Naive thymus-derived CD8-positive, alpha-beta T cell (primary cell): ENCODE measurements around the gene C17orf67. TPM values are rescaled to one million over a fixed set of nuclear protein-coding genes. Genes with fewer than 3 reads are reported as not detected.

ENCODE experiments used
- ATAC-seq, 2 donors: fragments of 150-1000 bp; cut with Tn5 transposase in 1 of 2; sonication (Bioruptor Pico), chemical (Tn5 transposase) in 1 of 2; 1 replicate in 1 of 2; 2 replicates in 1 of 2; pipeline ENCODE4 v1.10.0; 2021; ENCODE audit warnings: mild to moderate bottlenecking in 2 of 2, moderate library complexity in 2 of 2
- POLR2A ChIA-PET: fragments of 350-600 bp; sonication (Branson Sonifier 250); formaldehyde crosslinking; loops from one replicate; lab custom pipeline; 2021; ENCODE audit warnings: antibody characterized with exemption; lab: Charles Lee
- DNase-seq, 10 donors: peaks; one replicate each; pipeline versions ENCODE4 v3.0.0 to v3.0.0-alpha.2; 2020 to 2022
- H3K27ac Mint-ChIP-seq, 10 donors: one replicate each; pipeline ENCODE4 v1.8.0; 2020 to 2022; ENCODE audit warnings: mild to moderate bottlenecking in 10 of 10, mixed read lengths in 10 of 10, moderate library complexity in 4 of 10, inconsistent platforms in 1 of 10
- H3K27me3 Mint-ChIP-seq, 5 donors: one replicate each; pipeline ENCODE4 v1.8.0; 2021 to 2022; ENCODE audit warnings: mixed read lengths in 5 of 5
- H3K36me3 Mint-ChIP-seq, 3 donors: one replicate each; pipeline ENCODE4 v1.8.0; 2020 to 2022; ENCODE audit warnings: mixed read lengths in 3 of 3, mild to moderate bottlenecking in 2 of 3, inconsistent platforms in 1 of 3
- H3K4me1 Mint-ChIP-seq, 4 donors: one replicate each; pipeline ENCODE4 v1.8.0; 2021 to 2022; ENCODE audit warnings: mixed read lengths in 4 of 4
- H3K4me3 Mint-ChIP-seq, 10 donors: one replicate each; pipeline ENCODE4 v1.8.0; 2020 to 2022; ENCODE audit warnings: mild to moderate bottlenecking in 10 of 10, mixed read lengths in 10 of 10, moderate library complexity in 6 of 10, inconsistent platforms in 1 of 10
- H3K9me3 Mint-ChIP-seq, 9 donors: one replicate each; pipeline ENCODE4 v1.8.0; 2020 to 2022; ENCODE audit warnings: mixed read lengths in 9 of 9, mild to moderate bottlenecking in 3 of 9, inconsistent platforms in 1 of 9, moderate library complexity in 1 of 9
- polyA plus RNA-seq, 3 donors: library from polyadenylated mRNA; unstranded; fragments of 300-500 nt; fragmentation: Illumina TruSeq; gene quantifications; one replicate each; pipeline ENCODE4 v1.2.3, GENCODE V29; 2021
- total RNA-seq, 8 experiments: library from RNA in 2 of 8; stranded (reverse) in 2 of 8; gene quantifications; one replicate each; pipeline ENCODE4 v1.2.3 and lab custom pipeline; 2021 to 2026

The C17orf67 gene
- total and polyA plus RNA-seq, 5 experiments from 2014 or later, result 1.5 to 9.5 (median 2.2) TPM

GRCh38 chr17:56781906-56782305, 51.8 kb downstream of the C17orf67 start:
- Mint-ChIP-seq H3K36me3 (peaks cover 0 to 1% (median 0%) of the 10 kb centered on the region in 3 donors), H3K4me3 (no peak overlapping the region), H3K4me1 (peaks cover 20 to 32% (median 24%) of the 10 kb centered on the region in 4 donors), H3K27ac (peak overlapping the region in 2 of 10 donors; percentile 43 to 54), H3K27me3 (peaks cover 0 to 5% (median 0%) of the 10 kb centered on the region in 5 donors), H3K9me3 (no peaks in the 10 kb centered on the region)
- ATAC-seq (no peak), DNase-seq (no peak)
- POLR2A ChIA-PET, result interaction anchor here (4.1 kb wide), 1 partner anchor 188 kb away, joined by 45 read pairs; the partner anchor contains the start of gene NOG

DNA sequence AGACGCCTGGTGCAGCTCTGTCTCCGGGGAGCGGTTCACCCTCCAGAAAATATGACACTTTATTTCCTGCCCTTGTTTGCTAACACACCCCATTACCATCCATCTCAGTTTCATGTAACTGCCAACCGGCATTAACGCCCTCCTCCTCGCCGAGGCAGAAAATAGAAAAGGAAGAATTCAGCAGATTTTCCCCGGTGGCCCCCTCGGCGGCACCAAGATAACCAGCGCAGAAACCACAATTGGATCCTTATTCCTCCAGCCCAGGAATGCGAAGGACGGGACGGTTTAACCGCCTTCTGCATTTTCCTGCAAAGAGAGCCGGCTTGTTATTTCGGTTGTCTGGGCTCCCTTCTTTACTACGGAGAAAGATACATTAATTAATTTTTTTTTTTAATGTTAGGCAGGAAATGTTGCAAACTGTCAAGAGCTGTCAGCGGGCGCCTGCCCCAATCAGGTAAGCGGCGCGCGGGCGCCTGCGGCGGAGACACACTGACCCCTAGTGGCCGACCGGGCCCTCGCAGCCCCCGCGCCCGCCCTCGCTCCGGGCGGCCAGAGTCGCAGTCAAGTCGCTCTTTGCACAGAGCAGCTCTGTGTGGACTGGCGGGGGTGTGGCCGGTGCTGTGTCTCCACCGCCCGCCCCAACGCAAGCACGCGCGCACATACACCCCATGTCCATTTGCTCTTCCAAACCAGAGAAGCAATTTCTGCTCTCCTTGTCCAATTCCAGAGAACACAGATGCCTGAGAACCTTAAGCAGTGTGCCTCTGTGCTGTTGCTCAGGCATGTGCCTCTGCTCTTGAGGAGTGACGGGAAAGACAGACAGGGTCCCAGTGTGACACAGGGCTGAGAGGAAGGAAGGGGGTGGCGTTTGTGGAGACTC, 53.6 kb downstream of the C17orf67 start:
- ATAC-seq (peak; percentile 96 to 97), DNase-seq (peak; percentile 72 to 89 (median 88))
- Mint-ChIP-seq H3K27ac (peak overlapping the region; percentile 91 to 99 (median 98)), H3K36me3 (no peaks in the 10 kb centered on the region), H3K9me3 (no peaks in the 10 kb centered on the region), H3K27me3 (peaks cover 0 to 5% (median 0%) of the 10 kb centered on the region in 5 donors), H3K4me1 (peaks cover 17 to 24% (median 21%) of the 10 kb centered on the region in 4 donors), H3K4me3 (peak overlapping the region; percentile 89 to 98 (median 95))
- POLR2A ChIA-PET, result interaction anchor here (0.7 to 4.1 kb wide), 15 partner anchors 12 to 187 kb away, joined by 3 to 45 read pairs (median 5); partner anchors contain the start of gene NOG

GRCh38 chr17:56779322-56779721, 54.4 kb downstream of the C17orf67 start:
- Mint-ChIP-seq H3K36me3 (no peaks in the 10 kb centered on the region), H3K4me1 (peaks cover 17 to 24% (median 21%) of the 10 kb centered on the region in 4 donors), H3K27me3 (peaks cover 0 to 5% (median 0%) of the 10 kb centered on the region in 5 donors), H3K4me3 (peak overlapping the region; percentile 89 to 98 (median 95)), H3K9me3 (no peaks in the 10 kb centered on the region), H3K27ac (peak overlapping the region; percentile 91 to 99 (median 98))
- ATAC-seq (no peak), DNase-seq (no peak)
- POLR2A ChIA-PET, result interaction anchor here (0.9 to 4.1 kb wide), 10 partner anchors 11 to 186 kb away, joined by 3 to 45 read pairs (median 6); partner anchors contain the start of gene NOG

DNA sequence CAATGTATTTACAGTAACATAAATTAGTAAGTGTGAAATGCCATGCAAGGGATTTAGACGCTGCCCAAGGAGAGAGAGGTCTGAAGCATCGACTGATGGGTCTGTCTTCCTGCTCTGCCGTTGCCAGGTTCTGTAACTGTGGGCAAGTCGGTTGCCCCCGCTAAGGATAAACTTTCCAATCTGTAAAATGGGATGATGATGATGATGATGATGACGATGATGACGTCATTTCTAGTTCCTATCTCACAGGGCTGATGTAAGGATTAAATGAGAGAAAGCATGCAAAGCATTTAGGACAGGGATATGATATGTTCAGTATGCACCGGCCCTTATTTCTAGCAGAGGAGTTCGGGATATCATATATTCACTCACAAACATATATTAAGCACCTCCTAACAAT, 54.8 kb downstream of the C17orf67 start:
- POLR2A ChIA-PET, result interaction anchor here (1.1 to 4.1 kb wide), 8 partner anchors 11 to 185 kb away, joined by 3 to 45 read pairs (median 6); partner anchors contain the start of gene NOG
- H3K9me3 Mint-ChIP-seq, result no peaks in the 10 kb centered on the region
- peak overlapping the region; percentile 91 to 99 (median 98) for H3K27ac Mint-ChIP-seq
- peaks cover 17 to 24% (median 21%) of the 10 kb centered on the region in 4 donors for H3K4me1 Mint-ChIP-seq
- peak overlapping the region; percentile 89 to 98 (median 95) for H3K4me3 Mint-ChIP-seq
- ATAC-seq (no peak), DNase-seq (no peak)
- no peaks in the 10 kb centered on the region for H3K36me3 Mint-ChIP-seq
- peaks cover 0 to 5% (median 0%) of the 10 kb centered on the region in 5 donors for H3K27me3 Mint-ChIP-seq

GRCh38 chr17:56777859-56778258, 55.9 kb downstream of the C17orf67 start:
- Mint-ChIP-seq H3K4me3 (no peak overlapping the region), H3K36me3 (no peaks in the 10 kb centered on the region), H3K27me3 (peaks cover 0 to 4% (median 0%) of the 10 kb centered on the region in 5 donors), H3K9me3 (no peaks in the 10 kb centered on the region), H3K27ac (peak overlapping the region in 3 of 10 donors; percentile 33 to 97 (median 58)), H3K4me1 (peaks cover 17 to 24% (median 21%) of the 10 kb centered on the region in 4 donors)
- POLR2A ChIA-PET, result no interaction called here
- DNase-seq (no peak), ATAC-seq (no peak)

DNA sequence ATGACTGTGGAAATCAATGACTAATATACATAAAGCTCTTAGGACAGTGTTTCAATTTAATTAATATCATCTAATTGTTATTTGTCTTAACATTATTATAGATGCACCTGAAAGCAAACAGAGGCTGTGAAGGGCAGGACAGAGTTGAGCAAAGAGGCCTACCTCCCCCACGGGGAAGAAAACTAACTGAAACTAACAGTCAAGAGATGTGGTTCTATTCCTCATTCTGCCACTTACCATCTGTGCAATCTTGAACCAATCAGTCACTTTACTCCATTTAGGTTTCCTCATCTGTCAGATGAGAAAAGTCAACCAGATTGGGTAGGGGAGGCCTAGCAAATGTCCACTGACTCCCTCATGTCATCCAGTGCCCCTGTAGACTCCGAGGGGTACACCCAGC, 59.1 kb downstream of the C17orf67 start:
- Mint-ChIP-seq H3K27ac (no peak overlapping the region), H3K4me3 (no peak overlapping the region), H3K9me3 (no peaks in the 10 kb centered on the region), H3K36me3 (no peaks in the 10 kb centered on the region), H3K4me1 (peaks cover 9 to 15% (median 13%) of the 10 kb centered on the region in 4 donors), H3K27me3 (peaks cover 0 to 1% (median 0%) of the 10 kb centered on the region in 5 donors)
- no peak for ATAC-seq
- POLR2A ChIA-PET, result no interaction called here
- no peak for DNase-seq

GRCh38 chr17:56773124-56773523, 60.6 kb downstream of the C17orf67 start:
- H3K4me3 Mint-ChIP-seq, result no peak overlapping the region
- no peak for ATAC-seq
- H3K4me1 Mint-ChIP-seq, result peaks cover 0 to 3% (median under 1%) of the 10 kb centered on the region in 4 donors
- POLR2A ChIA-PET, result no interaction called here
- H3K27ac Mint-ChIP-seq, result no peak overlapping the region
- DNase-seq, result no peak
- no peaks in the 10 kb centered on the region for H3K9me3 Mint-ChIP-seq
- H3K27me3 Mint-ChIP-seq, result peaks cover 0 to 1% (median 0%) of the 10 kb centered on the region in 5 donors
- H3K36me3 Mint-ChIP-seq, result no peaks in the 10 kb centered on the region

- H3K36me3 Mint-ChIP-seq, result no peaks in the 10 kb centered on the region
- POLR2A ChIA-PET, result no interaction called here
Measured at GRCh38 chr17:56772442-56772841, 61.3 kb downstream of the C17orf67 start.

DNA sequence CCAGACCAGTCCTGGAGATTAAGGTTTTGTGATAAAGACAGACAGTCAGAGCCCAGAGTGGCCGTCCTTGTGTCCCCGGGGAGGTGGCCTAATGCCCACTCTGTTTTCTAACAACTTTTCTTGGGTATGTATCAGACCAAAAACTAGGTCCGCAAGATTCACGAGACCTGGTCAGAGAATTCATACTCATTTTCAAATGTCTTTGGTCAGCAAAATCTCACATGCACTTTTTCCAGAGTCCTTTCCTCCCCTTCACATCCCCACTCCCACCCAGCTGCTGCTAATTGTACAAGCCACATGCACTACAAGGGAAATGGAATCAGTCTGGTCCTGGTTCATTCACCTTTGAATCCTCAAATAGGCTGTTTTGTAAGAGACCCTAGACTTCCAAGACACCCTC, 61.7 kb downstream of the C17orf67 start:
- Mint-ChIP-seq H3K27me3 (peaks cover 0 to 1% (median 0%) of the 10 kb centered on the region in 5 donors), H3K27ac (no peak overlapping the region)
- POLR2A ChIA-PET, result no interaction called here

More at GRCh38 chr17:56772442-56772841, 61.3 kb downstream of the C17orf67 start:
- Mint-ChIP-seq H3K27ac (no peak overlapping the region), H3K27me3 (peaks cover 0 to 1% (median 0%) of the 10 kb centered on the region in 5 donors), H3K9me3 (no peaks in the 10 kb centered on the region), H3K4me1 (peaks cover 0 to 2% (median 0%) of the 10 kb centered on the region in 4 donors), H3K4me3 (no peak overlapping the region)
- DNase-seq (no peak), ATAC-seq (no peak)

GRCh38 chr17:56771563-56771962, 62.2 kb downstream of the C17orf67 start:
- H3K36me3 Mint-ChIP-seq, result no peaks in the 10 kb centered on the region
- ATAC-seq (no peak), DNase-seq (no peak)
- H3K4me1 Mint-ChIP-seq, result no peaks in the 10 kb centered on the region
- H3K27me3 Mint-ChIP-seq, result peaks cover 0 to 1% (median 0%) of the 10 kb centered on the region in 5 donors
- H3K4me3 Mint-ChIP-seq, result no peak overlapping the region
- H3K9me3 Mint-ChIP-seq, result no peaks in the 10 kb centered on the region
- H3K27ac Mint-ChIP-seq, result no peak overlapping the region
- POLR2A ChIA-PET, result interaction anchor here (0.9 kb wide), 1 partner anchor 10 kb away, joined by 3 read pairs; no protein-coding TSS in a partner anchor

More for the DNA sequence above, 61.7 kb downstream of the C17orf67 start:
- Mint-ChIP-seq H3K4me1 (peaks cover 0 to 2% (median 0%) of the 10 kb centered on the region in 4 donors), H3K9me3 (no peaks in the 10 kb centered on the region), H3K4me3 (no peak overlapping the region), H3K36me3 (no peaks in the 10 kb centered on the region)
- no peak for DNase-seq
- no peak for ATAC-seq

GRCh38 chr17:56770427-56770826, 63.3 kb downstream of the C17orf67 start:
- no peaks in the 10 kb centered on the region for H3K9me3 Mint-ChIP-seq
- ATAC-seq (no peak), DNase-seq (no peak)
- H3K27me3 Mint-ChIP-seq, result peaks cover 0 to 1% (median 0%) of the 10 kb centered on the region in 5 donors
- H3K36me3 Mint-ChIP-seq, result no peaks in the 10 kb centered on the region
- no peak overlapping the region for H3K4me3 Mint-ChIP-seq
- H3K4me1 Mint-ChIP-seq, result no peaks in the 10 kb centered on the region
- no peak overlapping the region for H3K27ac Mint-ChIP-seq
- POLR2A ChIA-PET, result interaction anchor here (0.9 kb wide), 1 partner anchor 9 kb away, joined by 3 read pairs; no protein-coding TSS in a partner anchor

- DNase-seq, result no peak
- Mint-ChIP-seq H3K4me1 (peaks cover 2 to 16% (median 12%) of the 10 kb centered on the region in 4 donors), H3K27ac (peak overlapping the region in 1 of 10 donors; percentile 2), H3K27me3 (peaks cover 0 to 2% (median 0%) of the 10 kb centered on the region in 5 donors), H3K9me3 (no peaks in the 10 kb centered on the region), H3K4me3 (no peak overlapping the region), H3K36me3 (no peaks in the 10 kb centered on the region)
- POLR2A ChIA-PET, result interaction anchor here (0.7 kb wide), 1 partner anchor 9 kb away, joined by 4 read pairs; no protein-coding TSS in a partner anchor
- no peak for ATAC-seq
Measured at GRCh38 chr17:56765449-56765848, 68.3 kb downstream of the C17orf67 start.
